HEK293T (cell line): ENCODE results near the gene SULT1A1.

ENCODE experiments used
- FOXA1 ChIP-seq: fragments of 450-650 bp; IDR thresholded peaks from 2 replicates; pipeline ENCODE4 v1.6.1; 2016; ENCODE audit warnings: mild to moderate bottlenecking
- HDGF ChIP-seq: fragments of 450-650 bp; IDR thresholded peaks from 2 replicates; pipeline ENCODE4 v1.6.1; 2017; ENCODE audit warnings: antibody characterized with exemption, borderline replicate concordance
- SUZ12 ChIP-seq: fragments of 450-650 bp; IDR thresholded peaks from 2 replicates; pipeline ENCODE4 v1.6.1; 2016; ENCODE audit warnings: mild to moderate bottlenecking
- ZNF384 ChIP-seq: fragments of 450-650 bp; IDR thresholded peaks from 2 replicates; pipeline ENCODE4 v1.6.1; 2016
- TF ChIP-seq, protein P1 (sequence below): fragments of 450-650 bp; IDR thresholded peaks from 2 replicates; pipeline ENCODE4 v1.6.1; 2016

DNA sequence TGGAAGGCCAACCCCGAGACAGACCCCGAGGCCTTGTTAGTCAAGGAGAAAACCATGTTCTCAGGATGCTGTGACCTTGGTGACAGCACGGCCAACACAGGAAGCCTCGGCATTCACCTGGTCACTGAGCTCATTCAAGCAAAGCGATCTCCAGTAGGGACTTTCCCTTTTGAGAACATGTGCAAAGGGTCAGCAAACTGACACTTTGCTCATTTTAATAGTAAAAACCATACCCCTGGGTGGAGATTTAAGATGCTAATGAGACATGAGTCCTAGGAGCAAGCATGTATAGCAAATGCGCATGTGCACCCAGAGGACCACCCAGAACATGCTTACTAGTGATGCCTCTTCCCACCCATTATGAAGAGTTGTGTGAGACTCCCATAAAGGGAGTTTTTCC, 7.3 kb downstream of the SULT1A1 start:
- TF ChIP-seq, protein P1, sequence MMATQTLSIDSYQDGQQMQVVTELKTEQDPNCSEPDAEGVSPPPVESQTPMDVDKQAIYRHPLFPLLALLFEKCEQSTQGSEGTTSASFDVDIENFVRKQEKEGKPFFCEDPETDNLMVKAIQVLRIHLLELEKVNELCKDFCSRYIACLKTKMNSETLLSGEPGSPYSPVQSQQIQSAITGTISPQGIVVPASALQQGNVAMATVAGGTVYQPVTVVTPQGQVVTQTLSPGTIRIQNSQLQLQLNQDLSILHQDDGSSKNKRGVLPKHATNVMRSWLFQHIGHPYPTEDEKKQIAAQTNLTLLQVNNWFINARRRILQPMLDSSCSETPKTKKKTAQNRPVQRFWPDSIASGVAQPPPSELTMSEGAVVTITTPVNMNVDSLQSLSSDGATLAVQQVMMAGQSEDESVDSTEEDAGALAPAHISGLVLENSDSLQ = no peak
- TF ChIP-seq ZNF384 = no peak
- TF ChIP-seq HDGF = no peak
- no peak for TF ChIP-seq FOXA1
- no peak for TF ChIP-seq SUZ12
